ENCODE results near the gene RPN2.

The RPN2 gene

DNA sequence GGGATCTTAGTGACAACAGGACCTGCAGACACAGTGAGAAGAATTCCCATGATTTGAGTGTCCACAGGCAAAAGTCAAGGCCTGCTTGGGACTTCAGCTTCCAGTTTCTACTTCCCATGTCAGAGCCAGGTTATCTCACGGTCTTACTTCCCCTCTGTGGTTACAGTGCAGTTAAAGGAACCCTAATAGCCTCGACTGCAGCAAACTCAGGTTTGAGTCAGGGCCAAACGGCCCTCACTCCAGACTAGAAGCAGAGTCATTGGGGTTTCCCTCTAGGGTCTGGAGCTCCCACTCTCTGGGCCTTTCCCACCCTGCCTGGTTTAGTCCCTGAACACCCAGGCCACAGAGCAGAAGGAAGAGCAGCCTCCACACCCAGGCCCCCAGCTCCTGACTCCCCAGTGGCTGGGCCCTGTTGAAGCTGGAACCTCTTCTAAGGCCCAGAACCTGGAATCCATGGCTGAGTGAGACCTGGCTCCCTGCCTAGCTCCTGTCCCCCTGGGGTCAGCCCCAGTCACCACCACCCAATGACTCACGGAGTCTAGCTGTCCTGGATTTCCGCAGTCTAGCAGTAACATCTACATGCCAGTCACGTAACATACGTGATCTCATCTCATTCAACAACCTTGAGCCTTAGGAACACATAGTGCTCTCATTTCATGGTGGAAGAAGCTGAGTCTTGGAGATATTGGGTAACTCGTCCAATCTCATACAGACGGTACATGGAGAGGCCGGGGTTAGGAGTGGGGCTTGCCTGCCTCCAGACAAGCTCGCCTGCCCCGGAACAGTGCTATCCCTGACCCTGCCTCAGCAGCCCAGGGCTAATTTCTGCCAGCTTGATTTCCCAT is 91.7 kb downstream of the RPN2 start:
- DNase-seq: no peak
- Histone ChIP-seq H3K27ac (no peak overlapping the region), H3K27me3 (ENCODE audit: insufficient read depth, low read depth, severe bottlenecking) (no peaks in the 10 kb centered on the region), H3K4me3 (ENCODE audit: low read depth, low read length) (no peak overlapping the region), H3K36me3 (no peaks in the 10 kb centered on the region), H3K9me3 (ENCODE audit: severe bottlenecking) (no peaks in the 10 kb centered on the region)
- TF ChIP-seq, protein P1, sequence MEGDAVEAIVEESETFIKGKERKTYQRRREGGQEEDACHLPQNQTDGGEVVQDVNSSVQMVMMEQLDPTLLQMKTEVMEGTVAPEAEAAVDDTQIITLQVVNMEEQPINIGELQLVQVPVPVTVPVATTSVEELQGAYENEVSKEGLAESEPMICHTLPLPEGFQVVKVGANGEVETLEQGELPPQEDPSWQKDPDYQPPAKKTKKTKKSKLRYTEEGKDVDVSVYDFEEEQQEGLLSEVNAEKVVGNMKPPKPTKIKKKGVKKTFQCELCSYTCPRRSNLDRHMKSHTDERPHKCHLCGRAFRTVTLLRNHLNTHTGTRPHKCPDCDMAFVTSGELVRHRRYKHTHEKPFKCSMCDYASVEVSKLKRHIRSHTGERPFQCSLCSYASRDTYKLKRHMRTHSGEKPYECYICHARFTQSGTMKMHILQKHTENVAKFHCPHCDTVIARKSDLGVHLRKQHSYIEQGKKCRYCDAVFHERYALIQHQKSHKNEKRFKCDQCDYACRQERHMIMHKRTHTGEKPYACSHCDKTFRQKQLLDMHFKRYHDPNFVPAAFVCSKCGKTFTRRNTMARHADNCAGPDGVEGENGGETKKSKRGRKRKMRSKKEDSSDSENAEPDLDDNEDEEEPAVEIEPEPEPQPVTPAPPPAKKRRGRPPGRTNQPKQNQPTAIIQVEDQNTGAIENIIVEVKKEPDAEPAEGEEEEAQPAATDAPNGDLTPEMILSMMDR (IDR thresholded peaks at IDR 0.05; ENCODE audit: low read depth, low read length): no peak

DNA sequence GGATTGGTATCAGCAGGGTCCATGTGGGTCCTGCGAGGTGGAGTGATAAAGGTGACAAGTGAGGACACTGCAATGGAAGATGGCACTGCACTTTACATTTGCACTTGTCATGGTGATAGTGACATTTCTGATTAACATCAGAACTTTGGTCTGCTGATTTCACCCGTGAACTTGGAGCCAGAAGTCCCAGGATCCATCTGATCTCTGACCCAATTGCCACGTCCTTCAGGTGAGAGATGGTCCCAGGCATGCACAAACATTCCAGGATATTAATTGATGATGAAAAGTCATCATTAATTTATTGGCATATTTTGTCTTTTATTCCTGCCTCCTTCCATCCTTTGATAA is 92.3 kb downstream of the RPN2 start:
- Histone ChIP-seq H3K36me3 (no peaks in the 10 kb centered on the region), H3K27ac (no peak overlapping the region), H3K27me3 (ENCODE audit: insufficient read depth, low read depth, severe bottlenecking) (no peaks in the 10 kb centered on the region), H3K9me3 (ENCODE audit: severe bottlenecking) (no peaks in the 10 kb centered on the region), H3K4me3 (ENCODE audit: low read depth, low read length) (no peak overlapping the region)
- TF ChIP-seq, protein P1 (IDR thresholded peaks at IDR 0.05; ENCODE audit: low read depth, low read length): no peak
- DNase-seq: no peak

DNA sequence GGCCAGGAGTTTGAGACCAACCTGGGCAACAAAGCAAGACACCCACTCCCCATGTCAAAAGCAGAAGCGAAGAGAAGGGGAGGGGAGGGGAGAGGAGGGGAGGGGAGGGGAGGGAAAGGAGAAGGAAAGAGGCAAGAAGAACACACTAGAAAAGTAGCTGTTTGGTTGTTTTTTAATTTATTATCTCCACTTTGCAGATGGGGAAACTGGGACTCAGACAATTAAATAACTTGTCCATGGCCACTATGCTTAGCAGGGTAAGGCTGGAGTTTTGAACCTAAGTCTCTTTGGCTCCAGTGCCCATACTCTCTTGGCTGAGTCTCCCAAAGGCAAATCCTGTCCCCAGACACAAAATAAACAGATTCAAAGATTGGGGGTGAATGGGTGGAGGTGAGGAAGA is 94.9 kb downstream of the RPN2 start:
- Histone ChIP-seq H3K4me3 (ENCODE audit: low read depth, low read length) (no peak overlapping the region), H3K27ac (no peak overlapping the region), H3K27me3 (ENCODE audit: insufficient read depth, low read depth, severe bottlenecking) (no peaks in the 10 kb centered on the region), H3K36me3 (no peaks in the 10 kb centered on the region), H3K9me3 (ENCODE audit: severe bottlenecking) (no peaks in the 10 kb centered on the region)
- TF ChIP-seq, protein P1 (IDR thresholded peaks at IDR 0.05; ENCODE audit: low read depth, low read length): no peak
- no peak for DNase-seq

DNA sequence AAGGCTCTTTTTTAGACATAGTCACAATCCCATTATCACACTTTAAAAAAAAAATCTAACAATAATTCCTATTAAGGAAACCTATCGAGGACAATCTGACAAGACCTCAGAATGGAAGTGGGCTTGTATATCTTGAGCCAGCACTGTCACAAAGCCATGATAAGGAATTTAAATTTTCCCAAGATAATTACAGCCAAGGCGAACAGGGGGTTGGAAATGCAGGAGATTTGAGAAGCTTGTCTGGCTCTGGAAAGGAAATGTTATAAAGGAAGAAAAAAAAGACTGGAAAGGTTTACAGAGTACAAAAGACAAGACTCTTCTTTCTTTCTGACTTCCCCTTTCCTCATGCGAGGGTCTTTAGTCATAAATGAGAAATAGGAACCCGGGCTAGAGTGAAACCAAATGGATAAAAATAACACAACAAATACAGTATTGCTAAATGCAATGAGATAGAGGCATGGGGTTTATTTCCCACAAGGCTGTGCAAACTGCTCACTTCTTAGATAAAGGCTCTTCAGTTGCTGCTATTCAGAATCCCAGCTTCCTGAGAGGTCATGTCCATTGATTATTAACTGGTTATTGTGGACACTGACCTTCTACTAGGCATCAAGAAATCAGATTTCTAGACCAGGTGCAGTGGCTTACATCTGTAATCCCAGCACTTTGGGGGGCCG is 95.9 kb downstream of the RPN2 start:
- H3K27ac ChIP-seq: peak overlapping the region; percentile 37
- DNase-seq: no peak
- H3K4me3 ChIP-seq (ENCODE audit: low read depth, low read length): no peak overlapping the region
- H3K9me3 ChIP-seq (ENCODE audit: severe bottlenecking): no peaks in the 10 kb centered on the region
- TF ChIP-seq, protein P1 (IDR thresholded peaks at IDR 0.05; ENCODE audit: low read depth, low read length): no peak
- no peaks in the 10 kb centered on the region for H3K27me3 ChIP-seq (ENCODE audit: insufficient read depth, low read depth, severe bottlenecking)
- no peaks in the 10 kb centered on the region for H3K36me3 ChIP-seq

DNA sequence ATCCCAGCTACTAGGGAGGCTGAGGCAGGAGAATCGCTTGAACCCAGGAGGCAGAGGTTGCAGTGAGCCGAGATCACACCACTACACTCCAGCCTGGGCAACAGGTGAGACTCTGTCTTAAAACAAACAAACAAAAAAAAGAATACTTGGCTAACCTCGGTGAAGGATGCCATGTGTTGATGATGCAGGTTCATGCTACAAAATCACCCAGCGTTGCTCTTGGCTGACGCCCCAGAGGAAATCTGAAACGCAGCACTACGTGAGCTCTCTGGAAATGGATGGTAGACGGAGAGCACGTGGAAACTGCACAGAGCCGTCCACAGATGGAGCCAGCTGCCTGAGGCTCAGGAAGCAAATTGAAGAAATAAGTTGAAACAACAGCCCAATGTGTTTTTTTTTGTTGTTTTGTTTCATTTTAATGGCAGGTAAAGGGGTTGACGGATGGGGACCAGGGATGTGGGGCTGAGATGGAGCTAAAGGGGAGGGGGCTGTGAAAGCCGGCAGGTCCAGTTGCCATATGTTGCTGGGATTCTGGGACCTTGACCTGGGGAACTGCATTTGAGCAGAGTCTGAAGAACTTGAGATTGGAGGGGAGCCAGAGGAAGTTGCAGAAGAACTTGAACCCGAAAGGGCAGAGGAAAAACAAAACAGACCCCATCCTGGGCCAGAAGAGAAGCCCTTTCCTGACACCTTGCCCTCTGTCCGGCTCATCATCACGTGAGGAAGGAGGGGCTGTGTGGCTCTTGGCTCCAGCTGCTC is 97.5 kb downstream of the RPN2 start:
- DNase-seq: peak; percentile 24
- no peak overlapping the region for H3K4me3 ChIP-seq (ENCODE audit: low read depth, low read length)
- no peak overlapping the region for H3K27ac ChIP-seq
- H3K9me3 ChIP-seq (ENCODE audit: severe bottlenecking): no peaks in the 10 kb centered on the region
- TF ChIP-seq, protein P1 (IDR thresholded peaks at IDR 0.05; ENCODE audit: low read depth, low read length): peak; percentile 38; the same call in 1 of the 2 replicates
- no peaks in the 10 kb centered on the region for H3K36me3 ChIP-seq
- no peaks in the 10 kb centered on the region for H3K27me3 ChIP-seq (ENCODE audit: insufficient read depth, low read depth, severe bottlenecking)

Data from WERI-Rb-1 (cell line).